Panc1 (cell line): ENCODE results near the gene TNFSF13. TPM values are rescaled to one million over a fixed set of nuclear protein-coding genes. Genes with fewer than 3 reads are reported as not detected.

Experiments used
- ATAC-seq: fragments of 200-7000 bp; cut with Tn5 transposase; 2 replicates; pipeline ENCODE4 v1.9.1; 2020; ENCODE audit warnings: mild to moderate bottlenecking, moderate library complexity
- BruUV-seq: library from RNA; stranded (reverse); fragments of 400-500 nt; replicated peaks from 2 replicates; lab custom pipeline; 2021; lab: Mats Ljungman, UMichigan
- CTCF ChIA-PET: fragments of 300-600 bp; sonication (Branson Sonifier 250); formaldehyde crosslinking; loops from one replicate; lab custom pipeline; 2022; ENCODE audit warnings: antibody characterized with exemption; lab: Charles Lee
- POLR2A ChIA-PET: fragments of 300-600 bp; sonication (Branson Sonifier 250); formaldehyde crosslinking; loops from one replicate; lab custom pipeline; 2022; ENCODE audit warnings: antibody characterized with exemption; lab: Charles Lee
- DNase-seq: peaks from one replicate; pipeline ENCODE4 v3.0.0-alpha.2; 2010; ENCODE audit warnings: low read depth, low spot score
- H3K27ac ChIP-seq: 2 replicates; pipeline ENCODE4 v1.5.1; 2011; ENCODE audit warnings: mild to moderate bottlenecking, low read length, inconsistent platforms
- H3K27me3 ChIP-seq: fragments of 200-500 bp; sonication (Bioruptor generic); 2 replicates; pipeline ENCODE4 v1.6.0; 2014; ENCODE audit warnings: low read length, inconsistent platforms; ENCODE audit not compliant: control insufficient read depth, insufficient read depth
- H3K36me3 ChIP-seq: fragments of 200-500 bp; sonication (Bioruptor generic); 2 replicates; pipeline ENCODE4 v1.5.1; 2014; ENCODE audit warnings: inconsistent platforms, mild to moderate bottlenecking, low read length, moderate library complexity; ENCODE audit not compliant: control insufficient read depth, insufficient read depth
- H3K4me1 ChIP-seq: 2 replicates; pipeline ENCODE4 v1.5.1; 2011; ENCODE audit warnings: inconsistent platforms, mild to moderate bottlenecking, low read length, moderate library complexity; ENCODE audit not compliant: control insufficient read depth, insufficient read depth
- H3K4me3 ChIP-seq, 2 experiments: 2 replicates each; pipeline ENCODE4 v1.5.1; 2011 to 2012; ENCODE audit warnings: low read depth in 2 of 2, low read length in 2 of 2, mild to moderate bottlenecking in 2 of 2, inconsistent platforms in 1 of 2, moderate library complexity in 1 of 2
- H3K9me3 ChIP-seq: fragments of 200-500 bp; sonication (Bioruptor generic); 2 replicates; pipeline ENCODE4 v1.5.1; 2014; ENCODE audit warnings: low read depth, mild to moderate bottlenecking, inconsistent platforms, low read length, moderate library complexity; ENCODE audit not compliant: control insufficient read depth, insufficient read depth
- POLR2AphosphoS5 ChIP-seq: IDR thresholded peaks from 2 replicates; pipeline ENCODE4 v1.6.1; 2012; ENCODE audit warnings: mild to moderate bottlenecking, low read depth, low read length, moderate library complexity
- SIN3A ChIP-seq: IDR thresholded peaks from 2 replicates; pipeline ENCODE4 v1.6.1; 2012; ENCODE audit warnings: low read depth, mild to moderate bottlenecking, low read length, moderate library complexity, borderline replicate concordance; ENCODE audit not compliant: insufficient read depth
- TCF7L2 ChIP-seq: IDR thresholded peaks from 2 replicates; pipeline ENCODE4 v1.6.1; 2011; ENCODE audit warnings: mild to moderate bottlenecking, low read depth, low read length, inconsistent platforms
- in situ Hi-C: cut with HindIII; loops from 2 replicates; pipeline ENCODE4 v1.10.0; 2016; ENCODE audit warnings: low sequenced_read_pairs, low pct_unique_long_range_greater_than_20kb
- intact Hi-C: fragments of 100-400 bp; cut with micrococcal nuclease; formaldehyde crosslinking; loops from one replicate; pipeline ENCODE4 v1.10.0; 2022; ENCODE audit not compliant: unreplicated experiment
- total RNA-seq: library from RNA; stranded (reverse); gene quantifications from one replicate; pipeline ENCODE4 v1.2.1, GENCODE V29; 2021; ENCODE audit not compliant: unreplicated experiment
- TF ChIP-seq, protein P1 (sequence below): fragments of 450-650 bp; IDR thresholded peaks from 2 replicates; pipeline ENCODE4 v1.5.1; 2017; ENCODE audit warnings: mild to moderate bottlenecking
- TF ChIP-seq, protein P2 (sequence below), 2 experiments: IDR thresholded peaks; 2 replicates each; pipeline ENCODE4 v1.6.1; 2011 to 2012; ENCODE audit warnings: low read depth in 2 of 2, control low read depth in 1 of 2, low read length in 1 of 2, mild to moderate bottlenecking in 1 of 2, moderate library complexity in 1 of 2; ENCODE audit not compliant: insufficient read depth in 1 of 2

TNFSF13 gene
- total RNA-seq, 1 experiment from 2014 or later = 2.3 TPM

DNA sequence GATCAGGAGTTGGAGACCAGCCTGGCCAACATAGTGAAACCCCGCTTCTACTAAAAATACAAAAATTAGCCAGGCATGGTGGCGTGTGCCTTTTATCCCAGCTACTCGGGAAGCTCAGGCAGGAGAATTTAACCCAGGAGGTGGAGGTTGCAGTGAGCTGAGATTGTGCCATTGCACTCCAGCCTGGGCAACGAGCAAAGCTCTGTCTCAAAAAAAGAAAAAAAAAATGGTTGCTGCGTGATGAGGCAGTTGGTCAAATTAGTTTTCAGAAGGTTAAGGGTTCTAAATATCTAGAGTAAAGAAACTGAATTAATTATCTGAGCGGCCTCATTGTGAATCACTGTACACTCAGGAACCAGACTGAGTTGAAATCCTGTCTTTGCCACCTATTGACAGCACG lies 17.4 kb downstream of the TNFSF13 start:
- DNase-seq (no peak), ATAC-seq (no peak)
- peaks cover 29% of the 10 kb centered on the region for H3K36me3 ChIP-seq
- intact Hi-C loops (no loop called here), in situ Hi-C loops (no loop called here)
- ChIA-PET CTCF (no interaction called here), POLR2A (no interaction called here)
- H3K4me3 ChIP-seq = no peak overlapping the region
- H3K27ac ChIP-seq = peak overlapping the region; percentile 35; the same call in 1 of the 2 replicates
- TF ChIP-seq, protein P1, sequence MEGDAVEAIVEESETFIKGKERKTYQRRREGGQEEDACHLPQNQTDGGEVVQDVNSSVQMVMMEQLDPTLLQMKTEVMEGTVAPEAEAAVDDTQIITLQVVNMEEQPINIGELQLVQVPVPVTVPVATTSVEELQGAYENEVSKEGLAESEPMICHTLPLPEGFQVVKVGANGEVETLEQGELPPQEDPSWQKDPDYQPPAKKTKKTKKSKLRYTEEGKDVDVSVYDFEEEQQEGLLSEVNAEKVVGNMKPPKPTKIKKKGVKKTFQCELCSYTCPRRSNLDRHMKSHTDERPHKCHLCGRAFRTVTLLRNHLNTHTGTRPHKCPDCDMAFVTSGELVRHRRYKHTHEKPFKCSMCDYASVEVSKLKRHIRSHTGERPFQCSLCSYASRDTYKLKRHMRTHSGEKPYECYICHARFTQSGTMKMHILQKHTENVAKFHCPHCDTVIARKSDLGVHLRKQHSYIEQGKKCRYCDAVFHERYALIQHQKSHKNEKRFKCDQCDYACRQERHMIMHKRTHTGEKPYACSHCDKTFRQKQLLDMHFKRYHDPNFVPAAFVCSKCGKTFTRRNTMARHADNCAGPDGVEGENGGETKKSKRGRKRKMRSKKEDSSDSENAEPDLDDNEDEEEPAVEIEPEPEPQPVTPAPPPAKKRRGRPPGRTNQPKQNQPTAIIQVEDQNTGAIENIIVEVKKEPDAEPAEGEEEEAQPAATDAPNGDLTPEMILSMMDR = no peak
- peak; percentile 32; the same call in 1 of the 2 replicates for TF ChIP-seq POLR2AphosphoS5
- H3K27me3 ChIP-seq = no peaks in the 10 kb centered on the region
- H3K4me1 ChIP-seq = peaks cover 65% of the 10 kb centered on the region
- H3K9me3 ChIP-seq = no peaks in the 10 kb centered on the region
- no TSS peak for BruUV-seq

DNA sequence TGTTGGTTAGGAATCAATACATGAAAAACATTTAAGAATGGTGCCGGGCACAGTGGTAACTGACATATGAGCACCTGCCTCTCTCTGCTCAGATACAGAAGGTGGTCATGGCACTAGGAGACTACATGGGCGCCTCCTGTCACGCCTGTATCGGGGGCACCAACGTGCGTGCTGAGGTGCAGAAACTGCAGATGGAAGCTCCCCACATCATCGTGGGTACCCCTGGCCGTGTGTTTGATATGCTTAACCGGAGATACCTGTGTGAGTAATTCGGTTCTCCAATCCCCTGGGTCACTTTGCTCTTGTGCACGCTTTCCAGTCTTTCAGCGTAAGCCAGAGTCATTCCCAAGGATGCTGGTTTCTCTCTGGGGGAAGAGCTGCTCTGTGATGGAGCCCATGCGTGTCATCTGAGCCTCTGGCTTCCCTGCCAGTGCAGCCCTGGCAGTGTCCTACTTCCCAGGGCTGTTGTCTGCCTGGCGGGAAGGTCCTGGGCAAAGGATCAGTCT lies 17.9 kb downstream of the TNFSF13 start:
- DNase-seq (no peak), ATAC-seq (no peak)
- CTCF ChIA-PET = no interaction called here
- Histone ChIP-seq H3K9me3 (no peaks in the 10 kb centered on the region), H3K27me3 (no peaks in the 10 kb centered on the region), H3K4me1 (peaks cover 63% of the 10 kb centered on the region), H3K4me3 (no peak overlapping the region), H3K36me3 (peaks cover 26% of the 10 kb centered on the region), H3K27ac (peak overlapping the region; percentile 35)
- no peak for TF ChIP-seq SIN3A
- TF ChIP-seq TCF7L2 = no peak
- peak; percentile 18; the same call in 1 of the 2 replicates for TF ChIP-seq POLR2AphosphoS5
- TF ChIP-seq, protein P1 = no peak
- TF ChIP-seq, protein P2, sequence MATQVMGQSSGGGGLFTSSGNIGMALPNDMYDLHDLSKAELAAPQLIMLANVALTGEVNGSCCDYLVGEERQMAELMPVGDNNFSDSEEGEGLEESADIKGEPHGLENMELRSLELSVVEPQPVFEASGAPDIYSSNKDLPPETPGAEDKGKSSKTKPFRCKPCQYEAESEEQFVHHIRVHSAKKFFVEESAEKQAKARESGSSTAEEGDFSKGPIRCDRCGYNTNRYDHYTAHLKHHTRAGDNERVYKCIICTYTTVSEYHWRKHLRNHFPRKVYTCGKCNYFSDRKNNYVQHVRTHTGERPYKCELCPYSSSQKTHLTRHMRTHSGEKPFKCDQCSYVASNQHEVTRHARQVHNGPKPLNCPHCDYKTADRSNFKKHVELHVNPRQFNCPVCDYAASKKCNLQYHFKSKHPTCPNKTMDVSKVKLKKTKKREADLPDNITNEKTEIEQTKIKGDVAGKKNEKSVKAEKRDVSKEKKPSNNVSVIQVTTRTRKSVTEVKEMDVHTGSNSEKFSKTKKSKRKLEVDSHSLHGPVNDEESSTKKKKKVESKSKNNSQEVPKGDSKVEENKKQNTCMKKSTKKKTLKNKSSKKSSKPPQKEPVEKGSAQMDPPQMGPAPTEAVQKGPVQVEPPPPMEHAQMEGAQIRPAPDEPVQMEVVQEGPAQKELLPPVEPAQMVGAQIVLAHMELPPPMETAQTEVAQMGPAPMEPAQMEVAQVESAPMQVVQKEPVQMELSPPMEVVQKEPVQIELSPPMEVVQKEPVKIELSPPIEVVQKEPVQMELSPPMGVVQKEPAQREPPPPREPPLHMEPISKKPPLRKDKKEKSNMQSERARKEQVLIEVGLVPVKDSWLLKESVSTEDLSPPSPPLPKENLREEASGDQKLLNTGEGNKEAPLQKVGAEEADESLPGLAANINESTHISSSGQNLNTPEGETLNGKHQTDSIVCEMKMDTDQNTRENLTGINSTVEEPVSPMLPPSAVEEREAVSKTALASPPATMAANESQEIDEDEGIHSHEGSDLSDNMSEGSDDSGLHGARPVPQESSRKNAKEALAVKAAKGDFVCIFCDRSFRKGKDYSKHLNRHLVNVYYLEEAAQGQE (IDR thresholded peaks at IDR 0.05; ENCODE audit: insufficient read depth in 1 of 2, low read depth in 2 of 2, low read length in 1 of 2) = no peak
- intact Hi-C loops = no loop called here
- POLR2A ChIA-PET = interaction anchor here (0.6 kb wide), 1 partner anchor 131 kb away, joined by 9 read pairs; no protein-coding TSS in a partner anchor
- in situ Hi-C loops = no loop called here
- no TSS peak for BruUV-seq
